NCI-H146 treated with DMSO at 0.1 percent for 48 hours (cell line): ENCODE results near the gene FGF3.

Source experiments
- DNase-seq: peaks from one replicate; lab custom pipeline; 2025; ENCODE audit not compliant: unreplicated experiment; lab: John Stamatoyannopoulos, UW

FGF3 gene

GRCh38 chr11:69844396-69844795 is 25.2 kb upstream of the FGF3 start:
- DNase-seq: no peak

GRCh38 chr11:69843529-69843921 is 24.3 kb upstream of the FGF3 start:
- no peak for DNase-seq

GRCh38 chr11:69842746-69843528 is 23.7 kb upstream of the FGF3 start:
- DNase-seq: no peak

GRCh38 chr11:69841859-69842698 is 22.9 kb upstream of the FGF3 start:
- no peak for DNase-seq

GRCh38 chr11:69841170-69841858 is 22.1 kb upstream of the FGF3 start:
- no peak for DNase-seq

GRCh38 chr11:69840371-69841169 is 21.4 kb upstream of the FGF3 start:
- DNase-seq: no peak

- no peak for DNase-seq
Observed at GRCh38 chr11:69839516-69839915, 20.3 kb upstream of the FGF3 start.

GRCh38 chr11:69837791-69838190 is 18.6 kb upstream of the FGF3 start:
- DNase-seq: no peak

- DNase-seq: no peak
Observed at GRCh38 chr11:69836401-69836800, 17.2 kb upstream of the FGF3 start.

GRCh38 chr11:69834811-69835800 is 15.9 kb upstream of the FGF3 start:
- no peak for DNase-seq

- no peak for DNase-seq
Observed at GRCh38 chr11:69834251-69834650, 15.0 kb upstream of the FGF3 start.

GRCh38 chr11:69832561-69833413 is 13.6 kb upstream of the FGF3 start:
- DNase-seq: no peak

- DNase-seq: no peak
Observed at GRCh38 chr11:69831985-69832384, 12.8 kb upstream of the FGF3 start.

- DNase-seq: no peak
Observed at GRCh38 chr11:69830086-69830485, 10.9 kb upstream of the FGF3 start.

- no peak for DNase-seq
Observed at GRCh38 chr11:69828971-69829344, 9.7 kb upstream of the FGF3 start.

- no peak for DNase-seq
Observed at GRCh38 chr11:69828276-69828970, 9.2 kb upstream of the FGF3 start.

- no peak for DNase-seq
Observed at GRCh38 chr11:69826773-69827172, 7.6 kb upstream of the FGF3 start.

- DNase-seq: no peak
Observed at GRCh38 chr11:69825941-69826340, 6.7 kb upstream of the FGF3 start.
